Left kidney (tissue), 2 donors: ENCODE data around the gene UPK1B. TPM values are rescaled to one million over a fixed set of nuclear protein-coding genes. Genes with fewer than 3 reads are reported as not detected.
"Not testable (repeated sequence)": the region's sequence is repeated elsewhere in the genome, so short reads cannot be mapped to it uniquely, and the experiment has no call there.

Experiments used
- DNase-seq: peaks from one replicate; pipeline ENCODE4 v3.0.0-alpha.2; 2013
- polyA plus RNA-seq: library from polyadenylated mRNA; unstranded; fragments of 120-200 nt; gene quantifications from one replicate; pipeline ENCODE4 v1.2.1, GENCODE V29; 2013; ENCODE audit not compliant: insufficient read length

UPK1B gene
- polyA plus RNA-seq, 1 donor = 10.4 TPM

GRCh38 chr3:119222391-119222790, 49.0 kb downstream of the UPK1B start:
- DNase-seq = no peak

- no peak for DNase-seq
These were observed 50.1 kb downstream of the UPK1B start for GRCh38 chr3:119223511-119223910.

- no peak for DNase-seq
These were observed 51.7 kb downstream of the UPK1B start for GRCh38 chr3:119225121-119225520.

- DNase-seq = no peak
These were observed 53.9 kb downstream of the UPK1B start for GRCh38 chr3:119227070-119227850.

GRCh38 chr3:119228373-119229145, 55.2 kb downstream of the UPK1B start:
- DNase-seq = no peak

GRCh38 chr3:119229190-119229589, 55.8 kb downstream of the UPK1B start:
- DNase-seq = no peak

GRCh38 chr3:119230071-119230470, 56.7 kb downstream of the UPK1B start:
- DNase-seq = no peak

- no peak for DNase-seq
These were observed 57.3 kb downstream of the UPK1B start for GRCh38 chr3:119230745-119231144.

- DNase-seq = no peak
These were observed 61.2 kb downstream of the UPK1B start for GRCh38 chr3:119234610-119235009.

- DNase-seq = no peak
These were observed 61.8 kb downstream of the UPK1B start for GRCh38 chr3:119235151-119235550.

GRCh38 chr3:119236756-119237155, 63.4 kb downstream of the UPK1B start:
- no peak for DNase-seq

GRCh38 chr3:119237299-119237698, 63.9 kb downstream of the UPK1B start:
- DNase-seq = no peak

- DNase-seq = no peak
These were observed 65.0 kb downstream of the UPK1B start for GRCh38 chr3:119238363-119238762.

GRCh38 chr3:119239206-119239820, 65.9 kb downstream of the UPK1B start:
- DNase-seq = no peak

GRCh38 chr3:119240101-119240590, 66.7 kb downstream of the UPK1B start:
- DNase-seq = peak; percentile 48

GRCh38 chr3:119240591-119241434, 67.4 kb downstream of the UPK1B start, which contains the start of gene B4GALT4:
Gene B4GALT4, minus strand, starts transcription at chr3:119240878. Its CDS starts 10,779 bp downstream, at chr3:119230099.
- peak; percentile 86 for DNase-seq

- not testable (repeated sequence) for DNase-seq
These were observed 69.1 kb downstream of the UPK1B start for GRCh38 chr3:119242387-119243057.

- not testable (repeated sequence) for DNase-seq
These were observed 69.7 kb downstream of the UPK1B start for GRCh38 chr3:119243058-119243529.

- DNase-seq = no peak
These were observed 70.3 kb downstream of the UPK1B start for GRCh38 chr3:119243712-119244111.

- no peak for DNase-seq
These were observed 72.4 kb downstream of the UPK1B start for GRCh38 chr3:119245778-119246177.
